Inferior parietal cortex (tissue), 1 donor: ENCODE results near the gene DIP2C.
"Not testable (repeated sequence)": the region's sequence is repeated elsewhere in the genome, so short reads cannot be mapped to it uniquely, and the experiment has no call there.

Source experiments
- DNase-seq: peaks from one replicate; pipeline ENCODE4 v3.0.0-alpha.2; 2016; ENCODE audit errors: extremely low spot score

The DIP2C gene

DNA sequence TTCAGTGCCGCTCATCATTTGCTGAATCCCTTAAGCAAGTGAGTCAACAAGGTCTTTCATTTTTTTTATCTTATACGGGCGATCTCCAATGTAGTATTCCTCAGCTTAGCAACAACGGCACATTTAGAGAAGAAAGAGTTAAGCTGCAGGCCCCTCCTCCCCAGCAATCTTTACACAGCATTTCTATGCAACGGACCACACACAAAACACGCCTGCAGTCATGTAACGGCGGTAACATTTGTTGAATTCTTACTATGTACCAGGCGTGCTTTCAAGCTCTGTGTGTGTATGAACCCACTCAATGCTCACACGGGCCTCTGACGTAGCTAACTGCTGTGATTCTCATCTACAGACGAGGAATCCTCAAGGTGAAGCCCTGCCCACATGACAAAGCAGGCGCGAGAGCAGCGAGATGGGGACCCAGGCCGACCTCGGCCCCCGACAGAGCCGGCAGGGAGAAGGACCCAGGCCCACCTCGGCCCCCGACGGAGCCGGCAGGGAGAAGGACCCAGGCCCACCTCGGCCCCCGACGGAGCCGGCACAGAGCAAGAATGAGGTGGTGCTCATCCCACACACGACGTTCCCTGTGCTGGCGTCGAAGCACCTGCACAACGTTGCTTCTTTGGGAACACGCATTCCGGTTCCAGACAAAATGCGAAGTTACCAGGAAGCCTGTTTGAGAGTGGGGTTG lies 313.5 kb downstream of the DIP2C start:
- no peak for DNase-seq

DNA sequence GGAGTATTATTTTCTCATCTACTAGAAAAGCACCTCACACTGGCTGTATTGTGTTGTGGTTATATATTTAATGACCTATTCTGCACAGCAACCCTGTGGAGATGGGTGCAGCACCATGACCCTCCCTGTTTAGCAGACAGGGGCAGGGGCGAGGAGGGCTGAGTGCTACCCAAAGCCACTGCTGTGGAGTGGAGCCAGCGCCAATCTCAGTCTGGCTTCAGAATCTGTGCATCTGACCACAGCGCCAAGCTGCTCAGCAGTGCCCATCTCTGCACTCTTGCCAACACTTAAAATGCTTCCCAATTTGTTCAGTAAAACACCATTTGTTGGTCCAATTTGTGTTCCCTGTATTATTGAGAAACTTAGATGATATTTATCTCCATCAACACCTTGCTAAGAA lies 315.1 kb downstream of the DIP2C start:
- DNase-seq: no peak

GRCh38 chr10:373526-374309 lies 315.8 kb downstream of the DIP2C start:
- no peak for DNase-seq

DNA sequence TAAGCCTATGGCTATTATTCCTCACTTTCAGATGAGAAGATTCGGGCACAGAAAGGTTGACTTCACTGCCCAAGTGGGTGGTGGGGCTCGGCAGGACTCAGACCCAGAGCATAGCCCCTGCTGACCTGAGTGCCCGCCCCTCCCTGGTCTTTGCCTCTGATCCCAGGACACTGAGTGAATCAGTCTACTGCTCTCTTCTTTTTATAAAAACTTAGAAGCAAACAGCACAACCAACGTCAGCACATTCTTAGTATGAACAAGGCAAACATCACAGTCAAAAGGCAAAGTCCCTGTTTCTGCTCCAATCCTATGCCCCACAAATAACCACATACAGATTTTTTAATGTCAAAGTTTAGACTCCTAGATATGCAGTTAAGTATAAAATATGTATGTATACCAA lies 316.5 kb downstream of the DIP2C start:
- no peak for DNase-seq

DNA sequence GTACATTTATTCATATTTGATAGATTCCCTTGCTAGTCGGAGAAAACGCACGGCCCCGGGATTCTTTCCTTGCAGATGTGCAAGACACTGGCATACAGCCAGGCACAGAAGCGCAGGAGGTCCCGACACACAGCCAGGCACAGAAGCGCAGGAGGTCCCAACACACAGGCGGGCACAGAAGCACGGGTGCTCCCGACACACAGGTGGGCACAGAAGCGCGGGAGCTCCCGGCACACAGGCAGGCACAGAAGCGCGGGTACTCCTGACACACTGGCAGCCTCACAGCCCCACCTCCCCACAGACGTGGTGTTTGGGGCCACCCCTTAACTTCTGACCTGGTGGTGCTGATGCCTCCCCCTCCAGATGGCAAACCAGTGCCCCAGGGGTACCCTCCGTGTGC lies 316.9 kb downstream of the DIP2C start:
- no peak for DNase-seq

GRCh38 chr10:371515-371914 lies 318.0 kb downstream of the DIP2C start:
- no peak for DNase-seq

DNA sequence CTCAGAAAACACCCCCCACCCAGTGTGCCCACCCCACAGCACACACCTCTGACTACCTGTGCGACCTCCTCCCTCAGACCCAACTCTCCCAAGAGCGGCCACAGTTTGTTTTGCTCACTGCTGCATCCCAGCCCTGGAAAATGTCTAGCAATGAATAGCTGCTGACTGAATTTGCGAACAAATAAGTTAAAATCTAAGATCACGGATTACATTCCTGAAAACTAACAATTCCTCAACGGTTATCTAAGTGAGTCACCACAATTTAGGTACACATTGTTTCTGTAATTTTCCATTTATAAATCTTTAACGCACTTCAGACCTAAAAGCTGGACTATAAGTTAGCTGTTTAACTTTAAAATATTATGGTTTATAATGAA lies 319.0 kb downstream of the DIP2C start:
- no peak for DNase-seq

GRCh38 chr10:369684-370448 lies 319.6 kb downstream of the DIP2C start:
- peak; percentile 36 for DNase-seq

DNA sequence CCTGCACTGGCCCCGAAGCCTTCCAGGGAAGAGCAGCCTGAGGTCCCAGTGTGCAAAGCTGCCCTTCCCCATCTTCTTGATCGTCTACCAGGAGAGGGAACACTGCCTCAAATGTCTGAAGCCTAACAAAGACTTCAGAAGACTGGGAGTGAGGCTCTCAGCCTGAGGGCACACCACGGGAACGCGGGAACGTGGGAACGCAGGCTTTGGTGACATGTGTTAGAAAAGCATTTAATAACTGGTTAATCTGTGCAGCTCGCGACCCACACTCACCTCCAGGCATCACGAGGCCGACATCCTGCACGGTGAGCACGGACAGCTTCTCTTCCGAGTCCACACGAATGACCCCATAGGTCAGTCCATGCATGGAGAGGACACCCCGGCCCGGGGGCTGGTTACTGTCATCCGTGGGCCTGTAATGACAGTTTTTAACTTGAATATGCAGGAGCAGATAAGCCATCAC lies 320.2 kb downstream of the DIP2C start:
- DNase-seq: no peak

DNA sequence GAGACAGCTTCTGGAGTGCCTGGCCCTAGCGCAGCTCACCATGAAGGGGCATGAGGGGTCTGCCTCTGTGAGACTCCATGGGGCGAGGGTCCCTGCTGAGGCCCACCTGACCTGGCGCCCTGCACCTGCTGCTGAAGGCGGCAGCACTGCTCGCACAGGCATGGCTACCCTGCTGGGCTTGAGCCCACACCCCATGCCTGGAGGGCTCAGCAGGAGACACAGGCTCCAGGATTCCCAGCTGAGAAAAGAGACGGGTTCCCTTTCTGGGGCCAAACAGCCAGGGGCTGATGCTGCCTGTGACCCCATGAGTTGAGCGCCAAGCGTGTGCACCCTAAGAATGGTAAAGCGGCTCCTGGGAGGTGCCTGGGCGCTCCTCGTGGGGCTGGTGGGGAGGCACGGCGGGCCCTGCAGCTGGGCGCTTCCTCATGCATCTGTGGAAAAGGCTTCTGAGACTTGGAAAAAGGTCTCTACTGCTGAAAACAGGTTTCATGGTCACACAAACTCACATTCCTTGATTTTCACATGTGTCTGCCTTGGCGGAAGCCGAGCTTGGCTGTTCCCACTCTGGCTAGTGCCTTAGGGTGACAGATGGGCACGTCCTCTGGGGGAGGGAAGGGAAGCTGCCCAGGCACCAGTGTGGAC lies 320.8 kb downstream of the DIP2C start:
- DNase-seq: no peak

DNA sequence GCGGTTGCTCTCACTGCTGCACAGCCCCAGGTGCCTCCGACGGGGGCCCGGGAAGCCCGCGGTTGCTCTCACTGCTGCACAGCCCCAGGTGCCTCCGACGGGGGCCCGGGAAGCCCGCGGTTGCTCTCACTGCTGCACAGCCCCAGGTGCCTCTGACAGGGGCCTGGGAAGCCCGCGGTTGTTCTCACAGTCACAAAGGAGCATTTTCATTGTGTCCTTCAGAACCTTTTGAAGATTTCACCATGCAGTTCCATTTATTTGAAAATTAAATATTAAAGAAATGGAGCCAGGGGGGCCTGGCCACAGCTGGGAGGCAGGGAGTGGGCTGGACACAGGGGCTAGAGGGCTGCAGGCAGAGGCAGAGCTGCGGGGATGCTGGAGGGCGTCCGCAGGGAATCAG lies 321.4 kb downstream of the DIP2C start:
- DNase-seq: not testable (repeated sequence)

DNA sequence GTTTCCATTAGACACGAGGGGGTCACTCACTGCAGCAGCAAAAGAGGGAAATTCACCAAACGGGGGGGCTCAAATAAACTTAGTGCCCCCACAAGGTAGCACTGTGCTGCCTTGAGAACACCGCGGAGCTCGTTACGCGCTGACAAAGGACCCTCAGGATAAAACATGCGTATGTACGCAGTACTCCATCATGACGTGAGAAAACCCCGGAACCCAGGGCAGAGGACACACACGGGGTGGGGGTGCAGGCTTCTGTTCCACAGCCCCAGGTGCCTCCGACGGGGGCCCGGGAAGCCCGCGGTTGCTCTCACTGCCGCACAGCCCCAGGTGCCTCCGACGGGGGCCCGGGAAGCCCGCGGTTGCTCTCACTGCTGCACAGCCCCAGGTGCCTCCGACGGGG lies 321.8 kb downstream of the DIP2C start:
- DNase-seq: no peak

DNA sequence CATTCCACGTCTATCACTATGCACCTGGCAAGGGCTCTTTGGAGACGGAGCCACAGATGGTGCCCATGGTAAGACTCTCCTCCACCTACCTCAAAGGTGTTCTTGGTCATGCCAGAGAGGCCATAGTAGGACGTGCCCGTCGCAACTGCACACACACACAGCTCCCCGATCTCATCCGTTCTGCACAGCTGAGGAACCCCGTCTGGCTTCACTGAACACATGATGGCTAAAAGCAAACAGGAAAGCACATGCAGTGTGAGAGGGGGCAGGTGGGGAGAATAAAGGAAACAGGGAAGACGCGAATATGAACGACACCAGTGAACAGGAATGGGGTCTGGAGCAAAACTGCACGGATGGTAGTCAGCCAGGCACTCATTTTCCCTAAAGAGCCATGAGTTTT lies 323.3 kb downstream of the DIP2C start:
- DNase-seq: no peak

GRCh38 chr10:364267-364775 lies 325.1 kb downstream of the DIP2C start:
- DNase-seq: no peak

DNA sequence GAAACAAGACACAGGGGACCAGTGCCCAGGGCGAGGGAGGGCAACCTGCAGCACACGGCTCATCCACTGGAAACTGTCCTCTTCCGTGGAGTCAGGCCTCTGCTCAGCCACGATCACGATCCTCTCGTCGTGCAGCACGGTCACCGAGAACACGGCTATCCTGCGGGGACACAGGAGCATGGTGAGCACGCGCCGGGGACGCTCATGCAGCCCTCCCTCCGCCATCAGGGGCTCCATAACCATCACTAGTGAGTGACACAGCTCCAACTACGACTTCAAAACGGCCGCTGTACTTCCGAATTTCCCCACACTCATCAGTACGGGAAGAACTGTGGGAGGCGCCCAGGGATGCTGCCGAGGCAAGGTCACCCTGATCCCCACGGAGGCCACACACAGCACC lies 326.3 kb downstream of the DIP2C start:
- no peak for DNase-seq

DNA sequence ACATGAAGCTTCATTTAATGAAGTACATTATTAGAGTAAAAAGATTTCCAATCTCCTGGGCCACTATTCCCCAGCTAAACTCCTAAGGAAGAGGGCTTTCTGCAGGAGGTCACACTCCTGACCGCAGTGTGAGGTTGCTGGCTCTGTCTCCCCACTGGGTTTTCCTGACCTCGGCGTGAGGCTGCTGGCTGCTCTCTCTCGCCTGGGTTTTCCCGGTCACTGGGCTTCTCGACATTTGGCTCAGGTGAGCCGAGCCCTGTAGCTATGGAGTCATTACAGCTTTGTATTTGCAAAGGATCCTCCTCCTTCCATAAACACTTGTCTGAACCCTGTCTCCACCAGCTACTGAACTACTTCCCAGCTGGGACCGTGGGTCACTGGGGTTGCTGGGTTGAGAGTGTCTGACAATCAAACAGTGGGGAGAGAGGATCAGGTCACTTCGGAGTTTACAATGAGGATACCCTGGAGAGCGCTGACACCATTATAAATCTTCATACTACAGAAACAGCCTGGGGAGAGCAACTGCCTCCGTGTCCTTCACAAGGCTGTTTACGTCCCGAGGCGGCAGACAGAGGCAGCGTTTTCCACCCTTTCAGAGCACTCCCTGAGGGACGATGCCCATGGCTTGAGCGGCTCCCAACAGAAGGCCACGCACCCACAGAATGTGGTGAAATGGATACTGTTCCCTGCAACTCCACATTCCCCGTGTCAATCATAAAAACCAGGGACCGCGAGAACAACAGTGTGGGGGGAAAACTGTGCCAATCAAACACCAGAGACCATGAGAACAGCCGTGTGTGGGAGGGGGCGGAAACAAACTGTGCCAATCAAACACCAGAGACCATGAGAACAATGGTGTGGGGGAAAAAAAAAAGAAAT lies 328.0 kb downstream of the DIP2C start:
- DNase-seq: no peak

DNA sequence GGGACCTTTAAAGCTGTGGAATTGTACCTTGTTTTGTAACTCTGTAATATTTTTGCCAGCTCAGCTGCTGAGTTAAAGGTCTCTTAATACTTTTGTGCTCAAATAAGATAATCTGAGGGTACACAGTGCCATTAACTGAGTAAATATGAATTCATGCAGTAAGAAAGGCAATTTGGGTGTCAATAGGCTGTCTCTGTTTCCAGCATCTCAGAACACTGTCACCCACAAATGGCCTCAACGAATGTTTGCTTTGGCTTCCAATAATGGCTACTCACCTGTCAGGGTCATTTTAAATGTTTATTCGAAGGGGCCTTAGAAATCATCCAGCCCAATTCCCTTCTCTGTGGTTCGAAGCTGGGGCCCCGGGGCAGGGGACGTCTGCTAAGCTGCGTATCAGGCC lies 328.8 kb downstream of the DIP2C start:
- DNase-seq: no peak

GRCh38 chr10:359762-360161 lies 329.7 kb downstream of the DIP2C start:
- DNase-seq: no peak

- peak; percentile 59 for DNase-seq
These were observed 330.4 kb downstream of the DIP2C start for GRCh38 chr10:359093-359492.

DNA sequence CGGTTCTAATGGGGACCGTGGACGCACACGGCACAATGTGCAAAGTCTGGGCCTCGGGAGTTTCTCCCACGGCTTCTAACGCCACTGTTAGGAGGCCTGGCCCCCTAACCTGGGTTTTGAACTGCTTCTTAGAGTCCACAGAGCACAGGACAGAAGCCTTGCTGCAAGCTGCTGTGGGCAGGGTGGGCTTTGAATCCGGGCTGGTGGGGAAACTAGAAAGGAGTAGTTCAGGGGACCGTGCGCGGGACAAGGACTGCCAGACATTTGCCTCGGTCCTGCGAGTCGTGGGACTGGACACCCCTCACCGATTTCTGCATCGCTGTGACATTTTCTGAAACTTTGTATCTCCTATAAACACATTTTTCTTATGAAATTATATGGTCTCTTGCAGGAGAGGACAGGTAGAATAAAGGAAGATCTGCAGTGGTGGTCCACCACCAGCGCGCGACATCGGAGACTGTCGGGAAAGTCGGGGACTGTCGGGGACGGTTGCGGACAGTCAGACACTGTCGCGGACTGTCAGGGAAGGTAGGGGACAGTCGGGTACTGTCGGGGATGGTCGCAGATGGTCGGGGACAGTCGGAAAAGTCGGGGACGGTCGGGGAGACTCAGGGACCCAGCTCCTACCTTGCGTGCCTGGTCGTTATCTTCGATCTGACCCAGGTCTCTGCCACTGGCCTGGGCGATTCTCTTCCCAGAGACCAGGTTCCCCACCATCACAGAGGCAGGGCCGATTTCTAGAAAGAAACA lies 332.1 kb downstream of the DIP2C start:
- DNase-seq: no peak
